ENCODE data around the gene NPC2. TPM values are rescaled to one million over a fixed set of nuclear protein-coding genes. Genes with fewer than 3 reads are reported as not detected.

The NPC2 gene
- total RNA-seq, 1 donor from 2014 or later = 670 TPM

- intact Hi-C loops (cut with DNase I) = no loop called here
- Histone ChIP-seq H3K9me3 (no peaks in the 10 kb centered on the region), H3K27ac (peak overlapping the region; percentile 96), H3K4me1 (peaks cover 55% of the 10 kb centered on the region), H3K27me3 (ENCODE audit: low read depth) (no peaks in the 10 kb centered on the region), H3K36me3 (peaks cover 21% of the 10 kb centered on the region), H3K4me3 (peak overlapping the region; percentile 84)
- TF ChIP-seq CTCF (IDR thresholded peaks at IDR 0.05) = peak; percentile 29
- no peak for DNase-seq
- ATAC-seq = no peak
Measured at GRCh38 chr14:74491956-74492775, 939 bp downstream of the NPC2 start.

GRCh38 chr14:74490486-74490885 lies 2.6 kb downstream of the NPC2 start:
- peaks cover 21% of the 10 kb centered on the region for H3K36me3 ChIP-seq
- no peak for DNase-seq
- TF ChIP-seq CTCF (IDR thresholded peaks at IDR 0.05) = no peak
- peak overlapping the region; percentile 84 for H3K4me3 ChIP-seq
- no peaks in the 10 kb centered on the region for H3K27me3 ChIP-seq (ENCODE audit: low read depth)
- intact Hi-C loops (cut with DNase I) = no loop called here
- peak overlapping the region; percentile 9 for H3K27ac ChIP-seq
- no peaks in the 10 kb centered on the region for H3K9me3 ChIP-seq
- peaks cover 68% of the 10 kb centered on the region for H3K4me1 ChIP-seq
- peak in 1 of 2 donors; percentile 13 for ATAC-seq

GRCh38 chr14:74488786-74489397 lies 4.2 kb downstream of the NPC2 start:
- no peak for TF ChIP-seq CTCF (IDR thresholded peaks at IDR 0.05)
- Histone ChIP-seq H3K9me3 (no peaks in the 10 kb centered on the region), H3K27ac (peak overlapping the region; percentile 19), H3K4me1 (peaks cover 64% of the 10 kb centered on the region), H3K27me3 (ENCODE audit: low read depth) (no peaks in the 10 kb centered on the region), H3K4me3 (no peak overlapping the region), H3K36me3 (peaks cover 33% of the 10 kb centered on the region)
- peak; percentile 26 to 29 for ATAC-seq
- intact Hi-C loops (cut with DNase I) = no loop called here
- DNase-seq = no peak

- H3K4me1 ChIP-seq = peaks cover 53% of the 10 kb centered on the region
- no peaks in the 10 kb centered on the region for H3K27me3 ChIP-seq (ENCODE audit: low read depth)
- peaks cover 59% of the 10 kb centered on the region for H3K36me3 ChIP-seq
- H3K27ac ChIP-seq = no peak overlapping the region
- no peaks in the 10 kb centered on the region for H3K9me3 ChIP-seq
- DNase-seq = no peak
- TF ChIP-seq CTCF (IDR thresholded peaks at IDR 0.05) = no peak
- ATAC-seq = no peak
- H3K4me3 ChIP-seq = no peak overlapping the region
- intact Hi-C loops (cut with DNase I) = no loop called here
Measured at GRCh38 chr14:74486164-74486563, 6.9 kb downstream of the NPC2 start.

GRCh38 chr14:74483321-74483720 lies 9.8 kb downstream of the NPC2 start:
- intact Hi-C loops (cut with DNase I) = no loop called here
- ATAC-seq (no peak), DNase-seq (no peak)
- Histone ChIP-seq H3K27me3 (ENCODE audit: low read depth) (no peaks in the 10 kb centered on the region), H3K4me1 (peaks cover 38% of the 10 kb centered on the region), H3K36me3 (peaks cover 87% of the 10 kb centered on the region), H3K27ac (no peak overlapping the region), H3K9me3 (no peaks in the 10 kb centered on the region), H3K4me3 (no peak overlapping the region)
- TF ChIP-seq CTCF (IDR thresholded peaks at IDR 0.05) = no peak

Data from lower lobe of right lung (tissue), 2 donors.